ENCODE data around the gene TIAL1. TPM values are rescaled to one million over a fixed set of nuclear protein-coding genes. Genes with fewer than 3 reads are reported as not detected.

TIAL1 gene
- total and polyA plus RNA-seq, 10 of the 15 experiments (the other 5 are each of a cell fraction or from before 2014, with no cell fraction given) = 26.0 to 159 (median 62.8) TPM

DNA sequence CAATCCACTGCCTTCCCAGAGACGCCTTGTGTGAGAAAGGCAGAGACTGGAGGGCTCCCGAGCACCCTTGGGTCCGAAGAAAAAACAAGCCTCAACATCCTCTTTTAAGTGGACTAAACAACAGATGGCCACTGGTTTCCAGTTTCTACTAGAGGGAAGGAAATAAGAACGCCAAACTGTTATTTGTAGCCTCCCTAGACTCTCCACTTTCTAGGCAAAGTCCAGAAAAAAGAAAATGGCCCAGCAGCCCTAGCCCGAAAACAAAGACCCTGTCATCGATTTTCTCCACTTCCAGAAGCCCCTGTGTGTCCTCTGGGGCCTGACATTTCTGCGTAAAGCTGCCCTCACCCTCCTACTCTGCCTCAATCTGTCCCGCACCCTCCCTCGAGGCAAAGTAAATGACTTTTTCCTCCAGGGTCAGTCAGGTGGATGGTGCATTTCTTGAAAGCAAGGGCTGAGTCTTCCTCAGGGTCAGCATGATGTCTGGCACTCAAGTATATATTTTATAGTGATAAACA lies 60.2 kb downstream of the TIAL1 start:
- CTCF ChIA-PET = interaction anchor here (0.8 to 2.3 kb wide), 2 partner anchors 9 to 17 kb away, joined by 3 to 6 read pairs; no protein-coding TSS in a partner anchor
- no peak overlapping the region for H3K9ac ChIP-seq (ENCODE audit: control insufficient read depth, insufficient read depth, low read length)
- RAD21 ChIA-PET (ENCODE audit: unreplicated experiment) = interaction anchor here (1.2 kb wide), 1 partner anchor 18 kb away, joined by 3 read pairs; no protein-coding TSS in a partner anchor
- WGBS (ENCODE audit: insufficient coverage, insufficient replicate concordance, low lambda C conversion rate, missing lambda C conversion rate) = 90% methylated on average over 9 of the region's 9 CpGs
- no peak for TF ChIP-seq POU2F2 (IDR thresholded peaks at IDR 0.05; ENCODE audit: borderline replicate concordance, low read depth, low read length)
- TF ChIP-seq HDAC2 (IDR thresholded peaks at IDR 0.05) = no peak
- no peak for TF ChIP-seq FOS (IDR thresholded peaks at IDR 0.05; ENCODE audit: borderline replicate concordance, extremely low read depth, insufficient read length)
- TF ChIP-seq TBL1XR1 (IDR thresholded peaks at IDR 0.05; ENCODE audit: low read depth, low read length) = no peak
- no peak overlapping the region for H3K27ac ChIP-seq (ENCODE audit: control insufficient read depth, insufficient read depth)
- BruUV-seq (replicated peaks) = no TSS peak
- DNase-seq (ENCODE audit: low read depth, low spot score) = no peak
- ATAC-seq = no peak
- H3K36me3 ChIP-seq (ENCODE audit: control insufficient read depth in 2 of 2, insufficient read depth in 2 of 2, low read length in 1 of 2) = no peaks in the 10 kb centered on the region
- no peaks in the 10 kb centered on the region for H3K27me3 ChIP-seq (replicated peaks in 1 of 2; ENCODE audit: control insufficient read depth in 2 of 2, insufficient read depth in 2 of 2, low read length in 1 of 2)
- H3K4me3 ChIP-seq = no peak overlapping the region
- POLR2A ChIA-PET = interaction anchor here (0.6 kb wide), 1 partner anchor 39 kb away, joined by 8 read pairs; no protein-coding TSS in a partner anchor
- SMC1A ChIA-PET (ENCODE audit: uncharacterized antibody, unreplicated experiment) = interaction anchor here (2.2 to 6.4 kb wide), 2 partner anchors 11 to 20 kb away, joined by 12 to 62 read pairs; no protein-coding TSS in a partner anchor
- in situ Hi-C loops (cut with MboI) (no loop called here), intact Hi-C loops (cut with micrococcal nuclease; ENCODE audit: unreplicated experiment) (no loop called here)
- no peak for FAIRE-seq
- H3K4me1 ChIP-seq (ENCODE audit: control insufficient read depth, insufficient read depth, low read length) = peaks cover 30% of the 10 kb centered on the region
- H4K20me1 ChIP-seq (ENCODE audit: control insufficient read depth, insufficient read depth) = peaks cover 3% of the 10 kb centered on the region; the same call in 1 of the 2 replicates
- H3K79me2 ChIP-seq (ENCODE audit: control insufficient read depth, insufficient read depth, low read length) = peaks cover 71% of the 10 kb centered on the region
- H2AFZ ChIP-seq (ENCODE audit: control insufficient read depth, low read depth, low read length) = no peak overlapping the region
- no peaks in the 10 kb centered on the region for H3K9me3 ChIP-seq (replicated peaks; ENCODE audit: control insufficient read depth, insufficient read depth, low read length)
- peak overlapping the region; percentile 1; the same call in 1 of the 2 replicates for H3K4me2 ChIP-seq (ENCODE audit: control insufficient read depth, insufficient read depth)

- no peak for FAIRE-seq
- SMC1A ChIA-PET (ENCODE audit: uncharacterized antibody, unreplicated experiment) = interaction anchor here (6.4 kb wide), 1 partner anchor 19 kb away, joined by 62 read pairs; no protein-coding TSS in a partner anchor
- Histone ChIP-seq H3K4me1 (ENCODE audit: control insufficient read depth, insufficient read depth, low read length) (peaks cover 30% of the 10 kb centered on the region), H4K20me1 (ENCODE audit: control insufficient read depth, insufficient read depth) (peaks cover 3% of the 10 kb centered on the region; the same call in 1 of the 2 replicates), H3K4me2 (ENCODE audit: control insufficient read depth, insufficient read depth) (peak overlapping the region; percentile 1; the same call in 1 of the 2 replicates), H3K9ac (ENCODE audit: control insufficient read depth, insufficient read depth, low read length) (no peak overlapping the region), H3K36me3 (ENCODE audit: control insufficient read depth in 2 of 2, insufficient read depth in 2 of 2, low read length in 1 of 2) (no peaks in the 10 kb centered on the region), H3K27me3 (replicated peaks in 1 of 2; ENCODE audit: control insufficient read depth in 2 of 2, insufficient read depth in 2 of 2, low read length in 1 of 2) (no peaks in the 10 kb centered on the region), H3K79me2 (ENCODE audit: control insufficient read depth, insufficient read depth, low read length) (peaks cover 69% of the 10 kb centered on the region), H3K9me3 (replicated peaks; ENCODE audit: control insufficient read depth, insufficient read depth, low read length) (no peaks in the 10 kb centered on the region), H2AFZ (ENCODE audit: control insufficient read depth, low read depth, low read length) (no peak overlapping the region), H3K4me3 (0 out of 2 replicates have a peak overlapping the region, but pooled peaks have one; percentile 5), H3K27ac (ENCODE audit: control insufficient read depth, insufficient read depth) (no peak overlapping the region)
- CTCF ChIA-PET = interaction anchor here (1.8 kb wide), 1 partner anchor 10 kb away, joined by 6 read pairs; no protein-coding TSS in a partner anchor
- no peak for DNase-seq (ENCODE audit: low read depth, low spot score)
- POLR2A ChIA-PET = interaction anchor here (1.0 kb wide), 1 partner anchor 12 kb away, joined by 3 read pairs; no protein-coding TSS in a partner anchor
- intact Hi-C loops (cut with micrococcal nuclease; ENCODE audit: unreplicated experiment) (no loop called here), in situ Hi-C loops (cut with MboI) (no loop called here)
- no peak for ATAC-seq
- WGBS (ENCODE audit: insufficient coverage, insufficient replicate concordance, low lambda C conversion rate, missing lambda C conversion rate) = 94% methylated on average over 11 of the region's 11 CpGs
- peak; percentile 22; the same call in 1 of the 2 replicates for TF ChIP-seq RUNX3 (IDR thresholded peaks at IDR 0.05; ENCODE audit: low read length)
- TF ChIP-seq ZNF274 (IDR thresholded peaks at IDR 0.05; ENCODE audit: insufficient read depth, insufficient read length) = no peak
- no peak for TF ChIP-seq ETV6 (conservative IDR thresholded peaks at IDR 0.05 in 1 of 2, IDR thresholded peaks at IDR 0.05 in 1 of 2; ENCODE audit: borderline replicate concordance in 1 of 2, low read depth in 1 of 2)
- BruUV-seq (replicated peaks) = no TSS peak
- RAD21 ChIA-PET (ENCODE audit: unreplicated experiment) = no interaction called here
Measured at GRCh38 chr10:119535837-119536507, 60.8 kb downstream of the TIAL1 start.
